Esophagus muscularis mucosa (tissue), 4 donors: ENCODE measurements around the gene CTDP1. TPM values are rescaled to one million over a fixed set of nuclear protein-coding genes. Genes with fewer than 3 reads are reported as not detected.

Experiments used
- DNase-seq: peaks from one replicate; pipeline ENCODE4 v3.0.0-alpha.2; 2017; ENCODE audit errors: extremely low spot score
- H3K27ac ChIP-seq, 4 donors: fragments of 200-600 bp; sonication (generic); replicated peaks in 1 of 4; 1 replicate in 3 of 4; 2 replicates in 1 of 4; pipeline ENCODE4 v1.5.1; 2016 to 2019; ENCODE audit warnings: mild to moderate bottlenecking in 1 of 4
- H3K27me3 ChIP-seq, 4 donors: fragments of 200-600 bp; sonication (generic); one replicate each; pipeline versions ENCODE4 v1.5.1 to v1.6.0; 2016 to 2019
- H3K36me3 ChIP-seq, 4 donors: fragments of 200-600 bp; sonication (generic); one replicate each; pipeline ENCODE4 v1.5.1; 2016 to 2019
- H3K4me1 ChIP-seq, 4 donors: fragments of 200-600 bp; sonication (generic); one replicate each; pipeline ENCODE4 v1.5.1; 2016 to 2019
- H3K4me3 ChIP-seq, 4 donors: fragments of 200-600 bp; sonication (generic); 1 replicate in 2 of 4; 2 replicates in 2 of 4; pipeline ENCODE4 v1.5.1; 2016 to 2019; ENCODE audit warnings: mild to moderate bottlenecking in 4 of 4, moderate library complexity in 1 of 4
- H3K9me3 ChIP-seq, 4 donors: fragments of 200-600 bp; sonication (generic); 1 replicate in 3 of 4; 2 replicates in 1 of 4; pipeline ENCODE4 v1.5.1; 2016 to 2019
- CTCF ChIP-seq, 3 experiments: fragments of 200-600 bp in 2 of 3; fragments of 450-650 bp in 1 of 3; sonication (generic) in 2 of 3; IDR thresholded peaks; one replicate each; pipeline ENCODE4 v1.5.1; 2017 to 2019; ENCODE audit warnings: antibody characterized with exemption in 3 of 3, mild to moderate bottlenecking in 2 of 3, moderate library complexity in 1 of 3
- EP300 ChIP-seq: sonication (generic); formaldehyde crosslinking; IDR thresholded peaks from one replicate; pipeline ENCODE4 v1.6.1; 2017; ENCODE audit warnings: antibody characterized with exemption
- POLR2A ChIP-seq: fragments of 450-650 bp; IDR thresholded peaks from one replicate; pipeline ENCODE4 v1.6.1; 2017; ENCODE audit warnings: antibody characterized with exemption, moderate library complexity, mild to moderate bottlenecking, low read depth
- POLR2AphosphoS5 ChIP-seq, 2 donors: sonication (generic); formaldehyde crosslinking; IDR thresholded peaks; one replicate each; pipeline ENCODE4 v1.6.1; 2017; ENCODE audit warnings: antibody characterized with exemption in 2 of 2
- WGBS: methylation state at CpG from one replicate; pipeline ENCODE4 v1.1.5; 2018; 5-methylcytosine and 5-hydroxymethylcytosine counted together
- intact Hi-C: fragments of 100-400 bp; cut with DNase I; formaldehyde crosslinking; loops from one replicate; pipeline ENCODE4 v1.15.1; 2023
- total RNA-seq, 4 donors: library from RNA; depleted of rRNA; stranded (reverse); fragments of >200 nt; gene quantifications; one replicate each; pipeline versions ENCODE4 v1.1.0 to v1.2.1, GENCODE V29; 2016

Gene CTDP1
- total RNA-seq, 4 donors from 2014 or later: 22.0 to 28.5 (median 24.5) TPM

- 79% methylated on average over 46 of the region's 46 CpGs for WGBS
- Histone ChIP-seq H3K4me3 (peak overlapping the region in 1 of 4 donors; percentile 2), H3K9me3 (no peaks in the 10 kb centered on the region), H3K36me3 (no peaks in the 10 kb centered on the region), H3K27ac (no peak overlapping the region), H3K27me3 (peaks cover 0 to 71% (median 19%) of the 10 kb centered on the region in 4 donors), H3K4me1 (peaks cover 7 to 21% (median 18%) of the 10 kb centered on the region in 4 donors)
- no peak for DNase-seq
- no peak for TF ChIP-seq POLR2AphosphoS5 (IDR thresholded peaks at IDR 0.05)
- TF ChIP-seq POLR2A: no peak
- no peak for TF ChIP-seq EP300
- TF ChIP-seq CTCF (IDR thresholded peaks at IDR 0.05): no peak
- intact Hi-C loops: no loop called here
Measured at GRCh38 chr18:79792096-79792987, 112.7 kb downstream of the CTDP1 start.

GRCh38 chr18:79792988-79793355, 113.4 kb downstream of the CTDP1 start:
- peaks cover 0 to 71% (median 19%) of the 10 kb centered on the region in 4 donors for H3K27me3 ChIP-seq
- no peak overlapping the region for H3K4me3 ChIP-seq
- no peak overlapping the region for H3K27ac ChIP-seq
- 76% methylated on average over 4 of the region's 4 CpGs for WGBS
- DNase-seq: no peak
- peaks cover 9 to 22% (median 19%) of the 10 kb centered on the region in 4 donors for H3K4me1 ChIP-seq
- no peaks in the 10 kb centered on the region for H3K36me3 ChIP-seq
- intact Hi-C loops: no loop called here
- TF ChIP-seq POLR2AphosphoS5 (IDR thresholded peaks at IDR 0.05): no peak
- no peak for TF ChIP-seq CTCF (IDR thresholded peaks at IDR 0.05)
- TF ChIP-seq EP300: no peak
- no peak for TF ChIP-seq POLR2A
- H3K9me3 ChIP-seq: no peaks in the 10 kb centered on the region

GRCh38 chr18:79794846-79795245, 115.2 kb downstream of the CTDP1 start:
- H3K27me3 ChIP-seq: peaks cover 0 to 71% (median 26%) of the 10 kb centered on the region in 4 donors
- no peak overlapping the region for H3K4me3 ChIP-seq
- H3K36me3 ChIP-seq: no peaks in the 10 kb centered on the region
- no peaks in the 10 kb centered on the region for H3K9me3 ChIP-seq
- no peak for DNase-seq
- no peak overlapping the region for H3K27ac ChIP-seq
- peaks cover 17 to 30% (median 27%) of the 10 kb centered on the region in 4 donors for H3K4me1 ChIP-seq
- no peak for TF ChIP-seq POLR2AphosphoS5 (IDR thresholded peaks at IDR 0.05)
- no peak for TF ChIP-seq POLR2A
- no peak for TF ChIP-seq CTCF (IDR thresholded peaks at IDR 0.05)
- TF ChIP-seq EP300: no peak
- intact Hi-C loops: no loop called here
- 77% methylated on average over 17 of the region's 17 CpGs for WGBS

- Histone ChIP-seq H3K4me1 (peaks cover 17 to 30% (median 27%) of the 10 kb centered on the region in 4 donors), H3K9me3 (no peaks in the 10 kb centered on the region), H3K4me3 (no peak overlapping the region), H3K36me3 (no peaks in the 10 kb centered on the region), H3K27ac (no peak overlapping the region), H3K27me3 (peaks cover 0 to 71% (median 32%) of the 10 kb centered on the region in 4 donors)
- no peak for TF ChIP-seq CTCF (IDR thresholded peaks at IDR 0.05)
- TF ChIP-seq EP300: no peak
- TF ChIP-seq POLR2A: no peak
- no peak for TF ChIP-seq POLR2AphosphoS5 (IDR thresholded peaks at IDR 0.05)
- 90% methylated on average over 19 of the region's 19 CpGs for WGBS
- intact Hi-C loops: no loop called here
- no peak for DNase-seq
Measured at GRCh38 chr18:79795446-79795845, 115.8 kb downstream of the CTDP1 start.
